ENCODE results near the gene DISP3.

Gene DISP3

GRCh38 chr1:11493972-11494655 lies 15.2 kb downstream of the DISP3 start:
- H3K9ac ChIP-seq (ENCODE audit: low read depth, low read length), result no peak overlapping the region
- no peak overlapping the region for H3K4me3 ChIP-seq (ENCODE audit: low read length)
- H3K4me1 ChIP-seq (ENCODE audit: insufficient read depth, low read length), result peaks cover 9% of the 10 kb centered on the region
- H3K27me3 ChIP-seq (ENCODE audit: insufficient read depth, low read length), result no peaks in the 10 kb centered on the region
- no peaks in the 10 kb centered on the region for H3K9me3 ChIP-seq (ENCODE audit: insufficient read depth, low read depth, low read length)
- H3K36me3 ChIP-seq (ENCODE audit: insufficient read depth, low read depth, low read length), result no peaks in the 10 kb centered on the region
- no peak overlapping the region for H3K27ac ChIP-seq (ENCODE audit: low read length)

GRCh38 chr1:11494771-11495170 lies 15.8 kb downstream of the DISP3 start:
- Histone ChIP-seq H3K27me3 (ENCODE audit: insufficient read depth, low read length) (no peaks in the 10 kb centered on the region), H3K9me3 (ENCODE audit: insufficient read depth, low read depth, low read length) (no peaks in the 10 kb centered on the region), H3K9ac (ENCODE audit: low read depth, low read length) (no peak overlapping the region), H3K4me3 (ENCODE audit: low read length) (no peak overlapping the region), H3K36me3 (ENCODE audit: insufficient read depth, low read depth, low read length) (no peaks in the 10 kb centered on the region), H3K27ac (ENCODE audit: low read length) (no peak overlapping the region), H3K4me1 (ENCODE audit: insufficient read depth, low read length) (peaks cover 16% of the 10 kb centered on the region)

- Histone ChIP-seq H3K4me3 (ENCODE audit: low read length) (no peak overlapping the region), H3K4me1 (ENCODE audit: insufficient read depth, low read length) (peaks cover 24% of the 10 kb centered on the region), H3K9ac (ENCODE audit: low read depth, low read length) (no peak overlapping the region), H3K36me3 (ENCODE audit: insufficient read depth, low read depth, low read length) (no peaks in the 10 kb centered on the region), H3K27ac (ENCODE audit: low read length) (no peak overlapping the region), H3K27me3 (ENCODE audit: insufficient read depth, low read length) (no peaks in the 10 kb centered on the region), H3K9me3 (ENCODE audit: insufficient read depth, low read depth, low read length) (no peaks in the 10 kb centered on the region)
Measured at GRCh38 chr1:11495579-11495978, 16.6 kb downstream of the DISP3 start.

GRCh38 chr1:11496551-11497080 lies 17.7 kb downstream of the DISP3 start:
- Histone ChIP-seq H3K9ac (ENCODE audit: low read depth, low read length) (no peak overlapping the region), H3K4me3 (ENCODE audit: low read length) (no peak overlapping the region), H3K4me1 (ENCODE audit: insufficient read depth, low read length) (peaks cover 27% of the 10 kb centered on the region), H3K36me3 (ENCODE audit: insufficient read depth, low read depth, low read length) (no peaks in the 10 kb centered on the region), H3K27me3 (ENCODE audit: insufficient read depth, low read length) (no peaks in the 10 kb centered on the region), H3K27ac (ENCODE audit: low read length) (no peak overlapping the region), H3K9me3 (ENCODE audit: insufficient read depth, low read depth, low read length) (no peaks in the 10 kb centered on the region)

GRCh38 chr1:11498956-11499594 lies 20.1 kb downstream of the DISP3 start:
- Histone ChIP-seq H3K4me3 (ENCODE audit: low read length) (peak overlapping the region; percentile 52; the same call in 1 of the 2 replicates), H3K27me3 (ENCODE audit: insufficient read depth, low read length) (no peaks in the 10 kb centered on the region), H3K27ac (ENCODE audit: low read length) (peak overlapping the region; percentile 16)

GRCh38 chr1:11499601-11500331 lies 20.8 kb downstream of the DISP3 start:
- Histone ChIP-seq H3K9me3 (ENCODE audit: insufficient read depth, low read depth, low read length) (peaks cover 7% of the 10 kb centered on the region), H3K27me3 (ENCODE audit: insufficient read depth, low read length) (no peaks in the 10 kb centered on the region), H3K36me3 (ENCODE audit: insufficient read depth, low read depth, low read length) (peaks cover 22% of the 10 kb centered on the region; the same call in 1 of the 2 replicates), H3K9ac (ENCODE audit: low read depth, low read length) (peak overlapping the region; percentile 63), H3K4me1 (ENCODE audit: insufficient read depth, low read length) (peaks cover 27% of the 10 kb centered on the region), H3K4me3 (ENCODE audit: low read length) (peak overlapping the region; percentile 52; the same call in 1 of the 2 replicates), H3K27ac (ENCODE audit: low read length) (peak overlapping the region; percentile 75)

More at GRCh38 chr1:11498956-11499594, 20.1 kb downstream of the DISP3 start:
- peak overlapping the region; percentile 63; the same call in 1 of the 2 replicates for H3K9ac ChIP-seq (ENCODE audit: low read depth, low read length)
- H3K36me3 ChIP-seq (ENCODE audit: insufficient read depth, low read depth, low read length), result peaks cover 16% of the 10 kb centered on the region; the same call in 1 of the 2 replicates
- peaks cover 27% of the 10 kb centered on the region for H3K4me1 ChIP-seq (ENCODE audit: insufficient read depth, low read length)
- peaks cover under 1% of the 10 kb centered on the region; the same call in 1 of the 2 replicates for H3K9me3 ChIP-seq (ENCODE audit: insufficient read depth, low read depth, low read length)

- peak overlapping the region; percentile 63; the same call in 1 of the 2 replicates for H3K9ac ChIP-seq (ENCODE audit: low read depth, low read length)
- peaks cover 27% of the 10 kb centered on the region for H3K4me1 ChIP-seq (ENCODE audit: insufficient read depth, low read length)
- no peak overlapping the region for H3K4me3 ChIP-seq (ENCODE audit: low read length)
- no peak overlapping the region for H3K27ac ChIP-seq (ENCODE audit: low read length)
- peaks cover 17% of the 10 kb centered on the region for H3K9me3 ChIP-seq (ENCODE audit: insufficient read depth, low read depth, low read length)
- H3K27me3 ChIP-seq (ENCODE audit: insufficient read depth, low read length), result no peaks in the 10 kb centered on the region
- H3K36me3 ChIP-seq (ENCODE audit: insufficient read depth, low read depth, low read length), result peaks cover 33% of the 10 kb centered on the region; the same call in 1 of the 2 replicates
Measured at GRCh38 chr1:11500881-11501280, 21.9 kb downstream of the DISP3 start.

GRCh38 chr1:11501491-11501897 lies 22.5 kb downstream of the DISP3 start:
- Histone ChIP-seq H3K9ac (ENCODE audit: low read depth, low read length) (no peak overlapping the region), H3K27me3 (ENCODE audit: insufficient read depth, low read length) (no peaks in the 10 kb centered on the region), H3K36me3 (ENCODE audit: insufficient read depth, low read depth, low read length) (peaks cover 33% of the 10 kb centered on the region; the same call in 1 of the 2 replicates), H3K4me1 (ENCODE audit: insufficient read depth, low read length) (peaks cover 27% of the 10 kb centered on the region), H3K4me3 (ENCODE audit: low read length) (no peak overlapping the region), H3K27ac (ENCODE audit: low read length) (no peak overlapping the region), H3K9me3 (ENCODE audit: insufficient read depth, low read depth, low read length) (peaks cover 23% of the 10 kb centered on the region)

GRCh38 chr1:11501906-11502485 lies 23.0 kb downstream of the DISP3 start:
- Histone ChIP-seq H3K27me3 (ENCODE audit: insufficient read depth, low read length) (no peaks in the 10 kb centered on the region), H3K9me3 (ENCODE audit: insufficient read depth, low read depth, low read length) (peaks cover 28% of the 10 kb centered on the region), H3K36me3 (ENCODE audit: insufficient read depth, low read depth, low read length) (peaks cover 38% of the 10 kb centered on the region), H3K4me1 (ENCODE audit: insufficient read depth, low read length) (peaks cover 27% of the 10 kb centered on the region), H3K27ac (ENCODE audit: low read length) (no peak overlapping the region), H3K4me3 (ENCODE audit: low read length) (no peak overlapping the region), H3K9ac (ENCODE audit: low read depth, low read length) (no peak overlapping the region)

- no peak overlapping the region for H3K9ac ChIP-seq (ENCODE audit: low read depth, low read length)
Measured at GRCh38 chr1:11502516-11502915, 23.6 kb downstream of the DISP3 start.

GRCh38 chr1:11504599-11504998 lies 25.6 kb downstream of the DISP3 start:
- Histone ChIP-seq H3K27ac (ENCODE audit: low read length) (no peak overlapping the region), H3K27me3 (ENCODE audit: insufficient read depth, low read length) (no peaks in the 10 kb centered on the region), H3K36me3 (ENCODE audit: insufficient read depth, low read depth, low read length) (peaks cover 41% of the 10 kb centered on the region), H3K9ac (ENCODE audit: low read depth, low read length) (no peak overlapping the region), H3K9me3 (ENCODE audit: insufficient read depth, low read depth, low read length) (peaks cover 35% of the 10 kb centered on the region), H3K4me1 (ENCODE audit: insufficient read depth, low read length) (peaks cover 13% of the 10 kb centered on the region; the same call in 1 of the 2 replicates), H3K4me3 (ENCODE audit: low read length) (no peak overlapping the region)

More at GRCh38 chr1:11502516-11502915, 23.6 kb downstream of the DISP3 start:
- peaks cover 41% of the 10 kb centered on the region for H3K36me3 ChIP-seq (ENCODE audit: insufficient read depth, low read depth, low read length)
- peaks cover 29% of the 10 kb centered on the region for H3K9me3 ChIP-seq (ENCODE audit: insufficient read depth, low read depth, low read length)
- no peak overlapping the region for H3K4me3 ChIP-seq (ENCODE audit: low read length)
- H3K4me1 ChIP-seq (ENCODE audit: insufficient read depth, low read length), result peaks cover 27% of the 10 kb centered on the region
- no peak overlapping the region for H3K27ac ChIP-seq (ENCODE audit: low read length)
- H3K27me3 ChIP-seq (ENCODE audit: insufficient read depth, low read length), result no peaks in the 10 kb centered on the region

Data from iPS-20b (cell line).